Globus pallidus (tissue), 1 donor: ENCODE results near the gene COL23A1.
"Not testable (repeated sequence)": the region's sequence is repeated elsewhere in the genome, so short reads cannot be mapped to it uniquely, and the experiment has no call there.

Experiments
- DNase-seq: peaks from one replicate; pipeline ENCODE4 v3.0.0-alpha.2; 2015; ENCODE audit warnings: low spot score

COL23A1 gene

GRCh38 chr5:178322736-178323540 lies 267.3 kb downstream of the COL23A1 start:
- DNase-seq: no peak

DNA sequence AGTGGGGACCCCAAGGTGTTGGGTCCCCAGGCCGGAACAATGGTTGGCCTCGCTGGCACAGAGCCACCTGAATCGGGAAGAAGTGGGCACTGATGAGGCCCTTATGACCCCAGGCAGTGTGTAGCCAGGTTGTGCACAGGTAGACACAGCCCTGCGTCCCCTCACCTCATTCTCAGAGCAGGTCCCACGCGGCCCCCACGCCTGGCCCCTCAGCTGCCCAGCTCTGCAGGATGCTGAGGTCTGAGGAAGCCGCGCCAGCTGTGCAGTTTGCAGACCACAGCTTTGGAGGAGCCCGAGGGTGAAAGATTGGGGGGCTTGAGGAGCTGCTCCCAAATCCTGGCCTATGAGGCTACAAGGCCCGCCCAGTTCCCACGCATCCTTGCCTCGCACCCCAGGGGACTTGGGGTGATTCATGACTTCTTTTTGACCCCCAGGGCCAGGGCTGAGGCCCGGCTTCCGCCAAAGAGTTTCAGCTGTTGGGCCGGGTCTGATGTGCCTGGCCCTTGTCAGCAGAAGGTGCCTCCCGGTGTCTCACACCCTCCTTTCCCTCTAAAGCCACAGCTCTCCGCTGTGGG lies 269.8 kb downstream of the COL23A1 start:
- DNase-seq: no peak

- no peak for DNase-seq
Measured at GRCh38 chr5:178319541-178320041, 270.6 kb downstream of the COL23A1 start.

DNA sequence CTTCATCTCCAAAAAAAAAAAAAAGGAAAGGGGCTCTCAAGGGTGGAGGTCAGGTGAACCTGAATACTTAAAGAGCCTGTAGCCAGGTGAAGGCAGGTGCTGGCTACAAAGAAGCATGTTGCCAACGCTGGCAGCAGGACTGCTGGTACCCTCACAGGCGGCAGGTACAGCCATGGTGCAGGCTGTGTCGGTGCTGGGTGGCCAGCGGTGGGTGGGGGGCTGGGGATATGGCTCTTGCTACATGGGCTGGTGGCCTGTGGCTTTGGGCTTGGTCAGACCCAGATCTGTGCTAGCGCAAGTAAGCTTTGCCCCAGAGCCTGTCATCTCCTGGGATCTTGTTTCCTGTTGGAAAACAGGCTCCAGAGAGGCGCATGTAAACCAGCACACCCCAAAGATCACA lies 271.3 kb downstream of the COL23A1 start:
- no peak for DNase-seq

DNA sequence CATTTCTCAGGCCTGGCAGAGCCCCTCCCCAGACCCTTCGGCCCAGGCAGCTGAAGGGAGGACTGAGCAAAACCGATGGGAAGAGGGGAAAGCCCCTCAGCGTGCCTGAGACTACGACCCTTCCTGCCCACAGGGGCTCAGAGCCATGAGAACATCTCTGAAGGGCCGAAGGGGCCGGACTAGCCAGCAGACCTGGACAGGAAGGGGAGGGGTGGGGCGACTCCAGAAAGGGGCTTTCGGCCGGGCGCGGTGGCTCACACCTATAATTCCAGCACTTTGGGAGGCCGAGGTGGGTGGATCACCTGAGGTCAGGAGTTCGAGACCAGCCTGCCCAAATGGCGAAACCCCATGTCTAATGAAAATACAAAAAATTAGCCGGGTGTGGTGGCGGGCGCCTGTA lies 271.8 kb downstream of the COL23A1 start:
- no peak for DNase-seq

GRCh38 chr5:178317727-178318126 lies 272.5 kb downstream of the COL23A1 start:
- DNase-seq: not testable (repeated sequence)

- no peak for DNase-seq
Measured at GRCh38 chr5:178314961-178315820, 275.0 kb downstream of the COL23A1 start.

- DNase-seq: no peak
Measured at GRCh38 chr5:178314061-178314660, 276.0 kb downstream of the COL23A1 start.

DNA sequence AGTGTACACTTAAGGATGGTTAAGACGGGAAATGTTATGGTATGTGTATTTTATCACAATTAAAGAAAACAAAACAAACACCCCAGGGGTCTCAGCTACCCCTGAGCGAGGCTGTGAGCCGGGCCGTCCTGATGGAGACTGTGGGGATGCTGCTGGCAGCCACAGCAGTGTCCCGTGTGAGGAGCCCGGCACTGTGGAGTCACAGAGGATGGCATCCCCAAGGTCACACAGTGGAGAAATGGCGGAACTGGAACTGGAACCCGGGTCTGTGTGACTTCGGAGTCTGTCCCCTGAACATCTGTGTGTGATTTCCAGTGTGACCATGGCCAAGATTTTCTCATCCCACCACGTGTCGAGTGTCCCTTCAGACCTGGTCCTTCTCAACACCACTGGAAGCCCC lies 276.9 kb downstream of the COL23A1 start:
- DNase-seq: no peak

DNA sequence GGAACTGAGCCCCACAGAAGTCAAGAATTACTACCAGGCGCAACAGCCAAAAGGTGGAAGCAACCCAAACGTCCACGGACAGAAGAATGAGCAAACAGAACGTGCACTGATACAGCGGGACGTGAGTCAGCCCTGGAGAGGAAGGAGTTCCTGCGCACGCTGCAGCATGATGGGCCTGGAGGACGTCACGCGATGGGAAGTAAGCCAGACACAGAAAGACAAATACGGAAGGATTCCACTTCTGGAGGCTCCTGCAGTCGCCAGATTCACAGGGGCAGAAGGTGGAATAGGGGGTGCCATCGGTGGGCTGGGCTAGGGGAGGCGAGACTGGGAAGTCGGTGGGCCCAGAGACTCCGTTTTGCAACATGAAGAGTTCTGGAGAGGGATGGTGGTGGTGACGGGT lies 277.3 kb downstream of the COL23A1 start:
- DNase-seq: no peak

DNA sequence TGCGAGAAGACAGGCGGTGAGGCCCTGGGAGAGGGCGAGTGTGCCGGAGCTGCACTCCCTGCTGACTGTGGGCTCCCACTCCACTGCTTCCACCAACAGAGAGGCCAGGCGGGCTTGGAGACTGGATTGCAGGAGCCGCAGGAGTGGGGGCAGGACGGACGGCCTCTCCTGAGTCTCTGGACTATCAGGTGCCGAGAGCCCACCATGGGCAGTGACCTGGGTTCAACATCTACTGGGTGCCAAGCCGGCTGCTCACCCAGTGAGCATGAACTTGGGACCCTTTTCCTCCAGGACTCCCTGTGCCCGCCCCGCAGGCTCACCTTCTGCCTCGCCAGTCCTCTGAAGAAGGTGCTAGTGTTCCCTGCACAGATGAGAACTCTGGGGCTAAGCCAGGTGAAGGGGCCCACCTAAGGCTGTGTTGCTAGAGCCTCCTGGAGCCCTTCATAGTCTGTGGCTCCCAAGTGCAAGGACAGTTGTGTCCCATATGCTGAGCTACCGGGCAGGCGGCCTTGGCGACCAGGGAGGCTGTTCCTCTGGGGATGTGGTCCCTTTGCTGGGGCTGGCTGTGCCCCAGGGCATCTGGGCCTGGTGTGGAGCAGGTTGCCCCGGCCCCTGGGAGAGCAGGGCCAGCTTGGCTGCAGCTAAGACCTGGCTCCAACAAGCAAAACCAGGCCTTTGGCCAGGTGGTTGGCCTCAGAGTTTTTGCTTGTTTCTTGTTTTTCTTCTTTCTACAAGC lies 279.9 kb downstream of the COL23A1 start:
- DNase-seq: no peak

GRCh38 chr5:178309271-178310013 lies 280.8 kb downstream of the COL23A1 start:
- DNase-seq: no peak

DNA sequence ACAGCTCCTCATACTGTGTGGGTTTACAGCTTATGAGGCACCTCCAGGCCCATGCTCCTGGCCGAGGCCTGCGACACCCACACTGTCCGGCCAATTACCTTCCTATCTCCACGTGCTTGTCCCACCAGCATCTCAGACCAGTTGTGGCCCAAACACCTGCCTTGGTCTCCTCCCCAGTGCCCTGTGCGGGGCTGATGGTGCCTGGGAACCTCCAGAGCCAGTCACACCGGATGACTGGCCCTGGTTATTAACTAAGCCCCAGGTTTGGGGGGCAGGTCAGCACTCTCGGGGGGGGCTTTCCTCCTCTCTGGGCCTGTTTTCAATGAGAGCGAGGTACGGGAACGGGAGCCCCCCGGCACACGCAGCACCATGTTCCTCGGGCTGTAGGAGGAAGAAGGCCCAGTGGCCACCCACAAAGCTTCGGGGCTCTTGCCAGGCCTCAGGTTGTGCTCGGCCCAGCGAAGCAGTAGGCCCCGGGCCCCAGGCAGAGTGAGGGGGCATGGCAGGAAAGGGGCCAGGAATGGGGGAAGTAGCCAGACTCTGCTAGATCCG lies 281.6 kb downstream of the COL23A1 start:
- no peak for DNase-seq

GRCh38 chr5:178307267-178308045 lies 282.7 kb downstream of the COL23A1 start:
- no peak for DNase-seq

GRCh38 chr5:178306430-178307225 lies 283.6 kb downstream of the COL23A1 start:
- DNase-seq: no peak

- no peak for DNase-seq
Measured at GRCh38 chr5:178305801-178306200, 284.4 kb downstream of the COL23A1 start.

DNA sequence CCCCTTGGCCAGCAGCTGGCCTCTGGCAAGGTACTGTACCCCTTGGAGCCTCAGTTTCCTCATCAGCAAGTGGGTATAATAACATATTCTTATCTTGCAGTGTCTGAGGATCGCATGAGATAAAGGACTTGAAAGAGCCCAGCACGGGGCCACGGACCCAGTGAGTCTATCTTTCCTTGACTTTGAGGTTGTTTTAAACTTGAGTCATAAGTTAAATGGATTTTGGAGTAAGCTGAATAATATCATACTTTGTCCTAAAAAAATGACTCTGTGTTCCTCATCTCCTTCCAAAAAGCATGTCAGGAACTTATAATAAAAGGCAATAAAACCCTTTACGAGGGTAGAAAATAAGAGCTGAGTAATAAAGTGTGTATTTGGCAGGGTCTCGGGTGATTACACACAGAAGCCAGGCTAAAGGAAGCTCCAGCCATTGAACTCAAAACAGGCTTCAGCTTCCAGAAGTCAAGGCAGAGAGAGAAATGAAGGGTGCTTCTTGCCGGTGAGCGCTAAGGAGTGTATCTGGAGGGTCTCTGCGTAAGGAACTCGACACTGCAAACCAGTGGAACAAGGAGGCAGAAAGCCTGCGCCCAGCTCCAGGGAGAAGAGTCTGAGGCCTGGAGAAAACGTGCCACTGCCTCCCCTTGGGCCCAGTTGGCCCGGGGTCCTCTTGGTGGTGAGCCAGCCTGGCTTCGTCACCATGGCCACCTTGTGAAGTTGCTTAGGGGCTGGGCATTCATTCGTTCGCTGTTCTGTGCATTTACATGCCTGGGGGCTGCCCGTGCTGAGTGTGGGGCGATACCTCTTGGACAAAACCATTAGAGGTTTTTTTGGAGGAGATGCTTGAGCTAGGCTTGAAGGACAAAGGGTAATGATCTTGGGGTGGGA lies 285.2 kb downstream of the COL23A1 start:
- DNase-seq: no peak

DNA sequence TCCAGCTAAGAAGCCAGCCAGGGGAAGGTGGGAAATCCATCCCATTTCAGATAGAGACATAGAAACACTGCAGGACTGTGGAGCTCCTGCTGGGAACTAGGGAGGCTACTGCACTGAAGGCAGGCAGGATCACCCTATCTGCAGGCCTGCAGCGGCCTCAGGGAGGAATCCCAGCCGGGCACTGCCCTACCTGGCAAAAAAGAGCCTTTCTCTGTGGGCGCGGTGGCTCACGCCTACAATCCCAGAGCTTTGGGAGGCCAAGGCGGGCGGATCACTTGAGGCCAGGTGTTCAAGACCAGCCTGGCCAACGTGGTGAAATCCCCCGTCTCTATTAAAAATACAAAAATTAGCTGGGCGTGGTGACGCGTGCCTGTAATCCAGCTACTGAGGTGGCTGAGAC lies 286.2 kb downstream of the COL23A1 start:
- DNase-seq: no peak
